RWPE2 (cell line): Measurements from ENCODE around the gene SKI.

Experiments used
- ATAC-seq: fragments of 200-7000 bp; cut with Tn5 transposase; 3 replicates; pipeline ENCODE4 v1.9.1; 2021; ENCODE audit warnings: low read depth
- DNase-seq: peaks from one replicate; pipeline ENCODE4 v3.0.0-alpha.2; 2020; ENCODE audit warnings: low spot score
- H3K27ac ChIP-seq: fragments of 450-650 bp; 2 replicates; pipeline ENCODE4 v1.5.1; 2017; ENCODE audit warnings: mild to moderate bottlenecking; ENCODE audit not compliant: poor library complexity, severe bottlenecking
- H3K27me3 ChIP-seq: fragments of 250-450 bp; sonication (Bioruptor Pico); 2 replicates; pipeline ENCODE4 v1.5.1; 2021; ENCODE audit warnings: mild to moderate bottlenecking, moderate library complexity; ENCODE audit not compliant: insufficient read depth, poor library complexity, severe bottlenecking
- H3K36me3 ChIP-seq: fragments of 250-450 bp; sonication (Bioruptor Pico); 2 replicates; pipeline ENCODE4 v1.5.1; 2020; ENCODE audit warnings: low read depth, mild to moderate bottlenecking, moderate library complexity
- H3K4me1 ChIP-seq: fragments of 250-450 bp; sonication (Bioruptor Pico); 2 replicates; pipeline ENCODE4 v1.5.1; 2021; ENCODE audit warnings: mild to moderate bottlenecking, moderate library complexity; ENCODE audit not compliant: insufficient read depth, poor library complexity, severe bottlenecking
- H3K4me3 ChIP-seq: fragments of 250-450 bp; sonication (Bioruptor Pico); 2 replicates; pipeline ENCODE4 v1.5.1; 2021; ENCODE audit warnings: mild to moderate bottlenecking, moderate library complexity; ENCODE audit not compliant: severe bottlenecking
- H3K9me3 ChIP-seq: fragments of 250-450 bp; sonication (Bioruptor Pico); 2 replicates; pipeline ENCODE4 v1.5.1; 2021; ENCODE audit warnings: mild to moderate bottlenecking, moderate library complexity; ENCODE audit not compliant: severe bottlenecking
- TF ChIP-seq, protein P1 (sequence below): fragments of 450-650 bp; IDR thresholded peaks from one replicate; pipeline ENCODE4 v1.5.1; 2017; ENCODE audit warnings: mild to moderate bottlenecking, moderate library complexity; ENCODE audit not compliant: poor library complexity, severe bottlenecking

SKI gene

DNA sequence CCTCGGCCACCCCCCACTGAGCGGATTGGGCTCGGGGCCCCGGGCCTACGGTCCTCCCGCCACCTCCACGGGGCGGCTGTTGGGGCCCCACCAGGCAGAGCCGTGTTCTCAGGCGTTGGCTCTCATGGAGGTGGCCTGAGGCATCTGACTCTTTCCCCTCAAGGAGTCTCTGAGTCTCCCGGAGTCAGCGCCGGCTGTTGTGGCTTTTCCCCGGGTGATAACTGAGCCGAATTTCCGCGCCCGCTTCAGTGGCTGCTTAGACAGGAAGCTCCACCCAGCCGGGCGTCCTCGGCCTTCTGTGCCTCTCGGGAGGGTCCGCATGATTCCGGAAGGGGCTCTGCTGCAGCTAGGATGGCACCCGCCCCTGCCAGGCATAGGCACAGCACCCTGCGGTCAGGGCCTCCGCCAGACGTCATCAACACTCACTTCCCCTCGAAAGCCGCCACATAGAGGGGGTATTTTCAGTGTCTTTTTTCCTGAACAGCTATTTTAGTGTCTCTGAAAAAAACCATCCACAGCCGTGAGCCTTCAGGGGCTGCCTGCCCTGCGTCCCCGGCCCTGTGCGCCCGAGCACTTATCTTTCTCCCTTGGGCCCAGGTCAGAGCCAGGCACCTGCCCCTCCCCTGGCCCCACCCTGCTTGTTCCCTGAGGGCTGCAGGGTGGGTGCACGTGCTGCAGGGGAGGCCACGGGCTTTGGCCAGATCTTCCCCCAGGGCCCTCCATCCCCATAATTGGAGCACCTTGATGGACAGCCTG, 72.9 kb downstream of the SKI start:
- no peak for ATAC-seq
- peaks cover 27% of the 10 kb centered on the region for H3K36me3 ChIP-seq
- TF ChIP-seq, protein P1, sequence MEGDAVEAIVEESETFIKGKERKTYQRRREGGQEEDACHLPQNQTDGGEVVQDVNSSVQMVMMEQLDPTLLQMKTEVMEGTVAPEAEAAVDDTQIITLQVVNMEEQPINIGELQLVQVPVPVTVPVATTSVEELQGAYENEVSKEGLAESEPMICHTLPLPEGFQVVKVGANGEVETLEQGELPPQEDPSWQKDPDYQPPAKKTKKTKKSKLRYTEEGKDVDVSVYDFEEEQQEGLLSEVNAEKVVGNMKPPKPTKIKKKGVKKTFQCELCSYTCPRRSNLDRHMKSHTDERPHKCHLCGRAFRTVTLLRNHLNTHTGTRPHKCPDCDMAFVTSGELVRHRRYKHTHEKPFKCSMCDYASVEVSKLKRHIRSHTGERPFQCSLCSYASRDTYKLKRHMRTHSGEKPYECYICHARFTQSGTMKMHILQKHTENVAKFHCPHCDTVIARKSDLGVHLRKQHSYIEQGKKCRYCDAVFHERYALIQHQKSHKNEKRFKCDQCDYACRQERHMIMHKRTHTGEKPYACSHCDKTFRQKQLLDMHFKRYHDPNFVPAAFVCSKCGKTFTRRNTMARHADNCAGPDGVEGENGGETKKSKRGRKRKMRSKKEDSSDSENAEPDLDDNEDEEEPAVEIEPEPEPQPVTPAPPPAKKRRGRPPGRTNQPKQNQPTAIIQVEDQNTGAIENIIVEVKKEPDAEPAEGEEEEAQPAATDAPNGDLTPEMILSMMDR = no peak
- DNase-seq = no peak
- no peak overlapping the region for H3K27ac ChIP-seq
- H3K27me3 ChIP-seq = no peaks in the 10 kb centered on the region
- no peaks in the 10 kb centered on the region for H3K4me1 ChIP-seq
- no peak overlapping the region for H3K4me3 ChIP-seq
- H3K9me3 ChIP-seq = no peaks in the 10 kb centered on the region

DNA sequence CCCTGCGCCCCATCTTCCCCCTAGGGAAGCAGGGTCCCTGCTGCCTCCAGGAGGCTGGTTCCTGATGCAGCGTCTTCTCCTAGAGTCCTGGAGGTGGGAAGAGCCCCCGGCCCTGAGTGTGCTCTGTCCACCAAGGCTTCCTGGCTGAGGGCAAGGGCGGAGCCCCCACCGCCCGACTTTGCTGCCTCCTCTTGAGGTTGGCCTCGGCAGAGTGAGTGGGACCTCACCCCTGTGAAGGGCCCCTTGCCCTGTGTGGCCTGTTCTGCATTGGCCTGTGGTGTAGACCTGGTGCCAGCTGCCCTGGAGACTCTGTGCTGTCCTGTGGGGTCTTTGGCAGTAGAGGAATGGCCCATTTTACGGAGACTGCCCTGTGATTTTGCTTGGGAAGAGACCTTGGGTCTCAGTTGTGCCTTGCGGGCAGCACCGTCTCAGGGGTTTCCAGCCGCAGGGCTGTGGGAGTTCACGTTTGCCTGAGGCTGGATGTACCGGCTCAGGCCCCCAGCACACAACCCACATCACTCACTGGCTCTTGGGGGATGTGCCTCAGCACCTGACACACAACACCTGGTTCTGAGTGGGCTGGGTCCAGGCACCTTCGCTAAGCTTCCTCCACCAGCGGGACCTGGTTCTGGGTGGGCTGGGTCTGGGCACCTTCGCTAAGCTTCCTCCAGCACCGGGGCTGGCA, 73.6 kb downstream of the SKI start:
- Histone ChIP-seq H3K36me3 (peaks cover 30% of the 10 kb centered on the region), H3K4me3 (no peak overlapping the region), H3K4me1 (no peaks in the 10 kb centered on the region), H3K9me3 (no peaks in the 10 kb centered on the region), H3K27ac (no peak overlapping the region), H3K27me3 (no peaks in the 10 kb centered on the region)
- TF ChIP-seq, protein P1 = no peak
- DNase-seq (no peak), ATAC-seq (no peak)

GRCh38 chr1:2302292-2302925, 74.3 kb downstream of the SKI start:
- H3K4me3 ChIP-seq = no peak overlapping the region
- H3K4me1 ChIP-seq = no peaks in the 10 kb centered on the region
- peaks cover 36% of the 10 kb centered on the region for H3K36me3 ChIP-seq
- H3K9me3 ChIP-seq = no peaks in the 10 kb centered on the region
- ATAC-seq = no peak
- TF ChIP-seq, protein P1 = no peak
- no peak for DNase-seq
- no peaks in the 10 kb centered on the region for H3K27me3 ChIP-seq
- H3K27ac ChIP-seq = no peak overlapping the region

DNA sequence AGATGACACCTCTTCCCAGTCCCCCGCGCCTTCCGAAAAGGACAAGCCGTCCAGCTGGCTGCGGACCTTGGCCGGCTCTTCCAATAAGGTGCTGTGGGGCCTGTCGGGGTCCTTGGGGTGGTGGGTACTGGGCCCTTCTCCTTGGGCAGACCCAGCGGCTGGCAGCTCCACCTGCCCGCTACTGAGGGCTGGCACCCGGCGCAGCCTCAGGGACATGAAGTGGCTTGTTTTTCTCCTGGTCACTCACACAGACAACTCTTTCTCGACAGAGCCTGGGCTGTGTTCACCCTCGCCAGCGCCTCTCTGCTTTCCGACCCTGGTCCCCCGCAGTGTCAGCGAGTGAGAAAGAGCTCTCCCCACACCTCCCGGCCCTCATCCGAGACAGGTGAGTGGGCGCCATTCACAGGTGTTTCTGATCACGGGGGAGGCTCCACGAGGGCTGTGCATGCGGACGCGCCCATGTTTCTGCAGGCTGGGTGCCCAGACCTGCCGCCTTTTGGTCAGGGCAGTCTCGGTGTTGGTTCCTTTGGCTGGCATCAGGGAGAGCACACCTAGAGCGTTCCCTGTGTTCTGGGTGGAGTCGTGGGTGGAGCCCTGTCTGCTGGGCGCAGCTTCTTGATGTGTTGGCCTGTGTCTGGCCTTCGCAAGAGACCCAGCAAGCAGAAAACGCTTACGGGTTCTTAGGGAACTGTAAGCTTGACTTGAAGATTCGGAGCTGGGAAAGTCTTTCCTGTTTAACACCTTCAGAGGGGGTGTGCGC, 75.1 kb downstream of the SKI start:
- peaks cover 44% of the 10 kb centered on the region for H3K36me3 ChIP-seq
- H3K4me1 ChIP-seq = no peaks in the 10 kb centered on the region
- no peaks in the 10 kb centered on the region for H3K27me3 ChIP-seq
- H3K27ac ChIP-seq = no peak overlapping the region
- ATAC-seq (no peak), DNase-seq (no peak)
- H3K4me3 ChIP-seq = no peak overlapping the region
- H3K9me3 ChIP-seq = no peaks in the 10 kb centered on the region
- TF ChIP-seq, protein P1 = no peak
